ENCODE data around the gene CTTNBP2. TPM values are rescaled to one million over a fixed set of nuclear protein-coding genes. Genes with fewer than 3 reads are reported as not detected.

CTTNBP2 gene
- total and polyA plus RNA-seq, 12 donors, result 1.2 to 6.7 (median 3.9) TPM

GRCh38 chr7:117775801-117776200 lies 97.4 kb downstream of the CTTNBP2 start:
- Histone ChIP-seq H3K36me3 (replicated peaks in 1 of 2) (no peaks in the 10 kb centered on the region), H3K27me3 (no peaks in the 10 kb centered on the region), H3K4me3 (no peak overlapping the region), H3K27ac (peak overlapping the region in 1 of 5 donors; percentile 9), H3K9me3 (replicated peaks in 1 of 3) (no peaks in the 10 kb centered on the region), H3K4me1 (replicated peaks in 1 of 2) (peaks cover 0 to 5% of the 10 kb centered on the region in 2 donors)
- no peak for DNase-seq
- 61 to 71% (median 68%) methylated on average over 2 of the region's 2 CpGs for WGBS, 4 donors
- intact Hi-C loops (cut with DNase I), result no loop called here
- TF ChIP-seq CTCF (IDR thresholded peaks at IDR 0.05) (no peak), POLR2A (IDR thresholded peaks at IDR 0.05) (no peak)

GRCh38 chr7:117774943-117775342 lies 98.3 kb downstream of the CTTNBP2 start:
- Histone ChIP-seq H3K27me3 (no peaks in the 10 kb centered on the region), H3K27ac (peak overlapping the region in 2 of 5 donors; percentile 8 to 62), H3K4me1 (replicated peaks in 1 of 2) (peaks cover 0 to 5% of the 10 kb centered on the region in 2 donors), H3K9me3 (replicated peaks in 1 of 3) (no peaks in the 10 kb centered on the region), H3K36me3 (replicated peaks in 1 of 2) (no peaks in the 10 kb centered on the region), H3K4me3 (no peak overlapping the region)
- intact Hi-C loops (cut with DNase I), result no loop called here
- DNase-seq, result no peak
- 34 to 50% (median 44%) methylated on average over 1 of the region's 1 CpG for WGBS, 4 donors
- TF ChIP-seq POLR2A (IDR thresholded peaks at IDR 0.05) (no peak), CTCF (IDR thresholded peaks at IDR 0.05) (no peak)

GRCh38 chr7:117772421-117772820 lies 100.8 kb downstream of the CTTNBP2 start:
- H3K27me3 ChIP-seq, result no peaks in the 10 kb centered on the region
- H3K4me3 ChIP-seq, result no peak overlapping the region
- peaks cover 0 to 5% of the 10 kb centered on the region in 2 donors for H3K4me1 ChIP-seq (replicated peaks in 1 of 2)
- H3K36me3 ChIP-seq (replicated peaks in 1 of 2), result no peaks in the 10 kb centered on the region
- H3K9me3 ChIP-seq (replicated peaks in 1 of 3), result no peaks in the 10 kb centered on the region
- no peak overlapping the region for H3K27ac ChIP-seq
- intact Hi-C loops (cut with DNase I), result no loop called here
- WGBS, 4 donors, result 88 to 95% (median 92%) methylated on average over 2 of the region's 2 CpGs
- no peak for DNase-seq
- no peak for TF ChIP-seq POLR2A (IDR thresholded peaks at IDR 0.05)
- TF ChIP-seq CTCF (IDR thresholded peaks at IDR 0.05), result no peak

GRCh38 chr7:117771756-117772155 lies 101.5 kb downstream of the CTTNBP2 start:
- TF ChIP-seq POLR2A (IDR thresholded peaks at IDR 0.05), result no peak
- TF ChIP-seq CTCF (IDR thresholded peaks at IDR 0.05), result no peak
- whole genome bisulfite sequencing, 4 donors, result 51 to 77% (median 67%) methylated on average over 4 of the region's 4 CpGs
- intact Hi-C loops (cut with DNase I), result no loop called here

More at GRCh38 chr7:117771756-117772155, 101.5 kb downstream of the CTTNBP2 start:
- Histone ChIP-seq H3K27ac (no peak overlapping the region), H3K36me3 (replicated peaks in 1 of 2) (no peaks in the 10 kb centered on the region), H3K27me3 (no peaks in the 10 kb centered on the region), H3K9me3 (replicated peaks in 1 of 3) (no peaks in the 10 kb centered on the region), H3K4me3 (no peak overlapping the region), H3K4me1 (replicated peaks in 1 of 2) (peaks cover 0 to 5% of the 10 kb centered on the region in 2 donors)
- DNase-seq, result peak in 1 of 7 donors; percentile 16

Data from adrenal gland (tissue), 12 donors.